ENCODE measurements around the gene C14orf93. TPM values are rescaled to one million over a fixed set of nuclear protein-coding genes. Genes with fewer than 3 reads are reported as not detected.

Gene C14orf93
- total RNA-seq, 5 donors from 2014 or later (not counting 1 experiment from before 2014, with no cell fraction given): 10.8 to 13.7 (median 12.4) TPM

- H3K27me3 Mint-ChIP-seq: no peaks in the 10 kb centered on the region
- ATAC-seq (replicated peaks in 1 of 4): no peak
- DNase-seq: no peak
- H3K9me3 Mint-ChIP-seq: no peaks in the 10 kb centered on the region
- CTCF ChIA-PET: interaction anchor here in 1 of 2 donors (1.2 kb wide), 1 partner anchor 9 kb away, joined by 4 read pairs; no protein-coding TSS in a partner anchor
- Histone ChIP-seq H3K4me3 (ENCODE audit: control insufficient read depth in 1 of 2, extremely low read depth in 1 of 2, low read length in 1 of 2) (no peak overlapping the region), H3K4me1 (ENCODE audit: control insufficient read depth in 1 of 2, extremely low read depth in 1 of 2, insufficient read depth in 2 of 2, low read length in 2 of 2) (no peaks in the 10 kb centered on the region), H3K36me3 (ENCODE audit: control insufficient read depth in 2 of 2, extremely low read depth in 1 of 2, insufficient read depth in 1 of 2, low read length in 1 of 2) (no peaks in the 10 kb centered on the region), H3K27me3 (replicated peaks in 1 of 2; ENCODE audit: control insufficient read depth in 2 of 2, extremely low read depth in 1 of 2, insufficient read depth in 2 of 2, low read length in 1 of 2) (peaks cover 0 to 10% of the 10 kb centered on the region in 2 experiments), H3K9me3 (no peaks in the 10 kb centered on the region), H3K27ac (ENCODE audit: low read length) (no peak overlapping the region)
- H3K27ac Mint-ChIP-seq: no peak overlapping the region
- 92% methylated on average over 2 of the region's 8 CpGs for WGBS (ENCODE audit: insufficient coverage)
- POLR2A ChIA-PET: interaction anchor here in 1 of 2 donors (0.6 kb wide), 1 partner anchor 1154 kb away, joined by 6 read pairs; no protein-coding TSS in a partner anchor
- no peak overlapping the region for H3K4me3 Mint-ChIP-seq
- H3K36me3 Mint-ChIP-seq: no peaks in the 10 kb centered on the region
- no peaks in the 10 kb centered on the region for H3K4me1 Mint-ChIP-seq
Observed at GRCh38 chr14:23041729-23042128, 31.8 kb upstream of the C14orf93 start.

- Mint-ChIP-seq H3K27me3 (no peaks in the 10 kb centered on the region), H3K4me1 (peaks cover 4 to 8% (median 8%) of the 10 kb centered on the region in 3 donors), H3K4me3 (no peak overlapping the region), H3K36me3 (no peaks in the 10 kb centered on the region), H3K9me3 (no peaks in the 10 kb centered on the region), H3K27ac (no peak overlapping the region)
- Histone ChIP-seq H3K4me3 (ENCODE audit: control insufficient read depth in 1 of 2, extremely low read depth in 1 of 2, low read length in 1 of 2) (no peak overlapping the region), H3K27me3 (replicated peaks in 1 of 2; ENCODE audit: control insufficient read depth in 2 of 2, extremely low read depth in 1 of 2, insufficient read depth in 2 of 2, low read length in 1 of 2) (peaks cover 0 to 10% of the 10 kb centered on the region in 2 experiments), H3K36me3 (ENCODE audit: control insufficient read depth in 2 of 2, extremely low read depth in 1 of 2, insufficient read depth in 1 of 2, low read length in 1 of 2) (no peaks in the 10 kb centered on the region), H3K27ac (ENCODE audit: low read length) (no peak overlapping the region), H3K9me3 (no peaks in the 10 kb centered on the region), H3K4me1 (ENCODE audit: control insufficient read depth in 1 of 2, extremely low read depth in 1 of 2, insufficient read depth in 2 of 2, low read length in 2 of 2) (peaks cover 0 to 2% of the 10 kb centered on the region in 2 experiments)
- DNase-seq (no peak), ATAC-seq (replicated peaks in 1 of 4) (no peak)
- ChIA-PET POLR2A (interaction anchor here in 1 of 2 donors (0.6 kb wide), 1 partner anchor 39 kb away, joined by 17 read pairs; no protein-coding TSS in a partner anchor), CTCF (interaction anchor here in 1 of 2 donors (1.4 to 1.5 kb wide), 2 partner anchors 47 to 54 kb away, joined by 3 to 4 read pairs; no protein-coding TSS in a partner anchor)
- no CpG with 5 or more reads among the region's 4 CpGs for WGBS (ENCODE audit: insufficient coverage)
Observed at GRCh38 chr14:23040100-23040499, 30.2 kb upstream of the C14orf93 start.

DNA sequence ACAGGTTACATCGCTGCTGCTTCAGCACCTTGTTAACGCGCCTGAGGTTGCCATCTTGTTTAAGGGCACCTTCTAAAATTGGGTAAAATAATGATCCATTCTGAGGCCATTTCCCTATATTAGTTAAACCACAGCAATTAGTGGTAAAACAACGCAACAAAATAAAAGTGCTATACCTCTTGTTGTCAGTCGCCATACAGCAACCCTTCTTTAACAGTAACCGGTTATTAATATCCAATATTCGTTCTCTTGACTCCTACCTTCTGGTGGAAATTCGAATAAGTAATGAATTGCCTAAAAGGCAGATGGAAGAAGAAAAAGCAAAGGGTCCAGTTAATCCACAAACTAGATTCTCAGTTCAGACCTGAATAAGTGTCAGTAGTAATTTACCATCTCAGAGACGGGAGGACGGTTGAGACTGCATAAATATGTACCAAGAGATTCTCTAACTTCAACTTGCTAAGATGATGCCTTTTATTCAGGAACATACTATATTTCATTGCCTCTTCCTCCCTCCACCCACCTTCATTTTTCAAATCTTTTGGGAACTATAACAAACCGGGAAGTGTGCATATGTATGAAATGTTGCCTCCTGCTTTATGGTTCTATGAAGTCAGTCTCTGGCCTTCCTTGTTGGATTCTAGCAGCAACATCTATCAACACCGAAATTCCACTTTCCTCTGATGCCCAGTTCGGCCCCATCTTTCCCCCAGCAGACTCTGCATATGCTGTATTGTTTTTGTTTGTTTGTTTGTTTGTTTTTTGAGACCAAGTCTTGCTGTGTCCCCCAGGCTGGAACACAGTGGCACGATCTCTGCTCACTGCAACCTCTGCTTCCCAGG lies 25.6 kb upstream of the C14orf93 start:
- Mint-ChIP-seq H3K27me3 (no peaks in the 10 kb centered on the region), H3K4me1 (peaks cover 26 to 33% (median 33%) of the 10 kb centered on the region in 3 donors), H3K27ac (peak overlapping the region; percentile 98 to 99), H3K9me3 (no peaks in the 10 kb centered on the region), H3K36me3 (peaks cover 12% of the 10 kb centered on the region), H3K4me3 (peak overlapping the region; percentile 88 to 98 (median 91))
- ATAC-seq (replicated peaks in 1 of 4) (no peak), DNase-seq (no peak)
- Histone ChIP-seq H3K27ac (ENCODE audit: low read length) (peak overlapping the region; percentile 89), H3K9me3 (no peaks in the 10 kb centered on the region), H3K4me1 (ENCODE audit: control insufficient read depth in 1 of 2, extremely low read depth in 1 of 2, insufficient read depth in 2 of 2, low read length in 2 of 2) (peaks cover 9 to 20% of the 10 kb centered on the region in 2 experiments), H3K4me3 (ENCODE audit: control insufficient read depth in 1 of 2, extremely low read depth in 1 of 2, low read length in 1 of 2) (peak overlapping the region; percentile 79 to 85), H3K27me3 (replicated peaks in 1 of 2; ENCODE audit: control insufficient read depth in 2 of 2, extremely low read depth in 1 of 2, insufficient read depth in 2 of 2, low read length in 1 of 2) (no peaks in the 10 kb centered on the region), H3K36me3 (ENCODE audit: control insufficient read depth in 2 of 2, extremely low read depth in 1 of 2, insufficient read depth in 1 of 2, low read length in 1 of 2) (peaks cover 0 to 23% of the 10 kb centered on the region in 2 donors)
- CTCF ChIA-PET: interaction anchor here in 1 of 2 donors (1.6 kb wide), 1 partner anchor 29 kb away, joined by 10 read pairs; no protein-coding TSS in a partner anchor
- POLR2A ChIA-PET: no interaction called here
- WGBS (ENCODE audit: insufficient coverage): 0% methylated on average over 2 of the region's 14 CpGs

- CTCF ChIA-PET: interaction anchor here (0.5 to 2.1 kb wide), 8 partner anchors 20 to 204 kb away, joined by 3 to 10 read pairs (median 6); no protein-coding TSS in a partner anchor
- H3K27me3 ChIP-seq (replicated peaks in 1 of 2; ENCODE audit: control insufficient read depth in 2 of 2, extremely low read depth in 1 of 2, insufficient read depth in 2 of 2, low read length in 1 of 2): no peaks in the 10 kb centered on the region
- H3K36me3 ChIP-seq (ENCODE audit: control insufficient read depth in 2 of 2, extremely low read depth in 1 of 2, insufficient read depth in 1 of 2, low read length in 1 of 2): peaks cover 0 to 25% of the 10 kb centered on the region in 2 donors
- Mint-ChIP-seq H3K9me3 (no peaks in the 10 kb centered on the region), H3K4me1 (peaks cover 26 to 33% (median 33%) of the 10 kb centered on the region in 3 donors), H3K27me3 (no peaks in the 10 kb centered on the region), H3K27ac (peak within 1 kb of the TSS; percentile 98 to 99), H3K36me3 (peaks cover 12% of the 10 kb centered on the region), H3K4me3 (peak within 1 kb of the TSS; percentile 88 to 98 (median 91))
- peak; percentile 90 to 95 (median 93) for ATAC-seq (replicated peaks in 1 of 4)
- under 1% methylated on average over 29 of the region's 36 CpGs for WGBS (ENCODE audit: insufficient coverage)
- peak within 1 kb of the TSS; percentile 79 to 85 for H3K4me3 ChIP-seq (ENCODE audit: control insufficient read depth in 1 of 2, extremely low read depth in 1 of 2, low read length in 1 of 2)
- H3K9me3 ChIP-seq: no peaks in the 10 kb centered on the region
- H3K27ac ChIP-seq (ENCODE audit: low read length): peak within 1 kb of the TSS; percentile 89
- peaks cover 9 to 20% of the 10 kb centered on the region in 2 experiments for H3K4me1 ChIP-seq (ENCODE audit: control insufficient read depth in 1 of 2, extremely low read depth in 1 of 2, insufficient read depth in 2 of 2, low read length in 2 of 2)
- POLR2A ChIA-PET: interaction anchor here (0.6 to 1.6 kb wide), 9 partner anchors 26 to 1669 kb away, joined by 3 to 11 read pairs (median 5); partner anchors contain the start of genes ACIN1 (in 1 of the 2), C14orf119 (in 1 of the 2) and LRP10 (in 1 of the 2)
- DNase-seq: peak; percentile 71 to 95 (median 88)
Observed at GRCh38 chr14:23034498-23035302, 24.8 kb upstream of the C14orf93 start, which contains the start of gene PSMB5. PSMB5 (minus strand) TSS chr14:23034900; CDS start chr14:23034881, 19 bp downstream.

DNA sequence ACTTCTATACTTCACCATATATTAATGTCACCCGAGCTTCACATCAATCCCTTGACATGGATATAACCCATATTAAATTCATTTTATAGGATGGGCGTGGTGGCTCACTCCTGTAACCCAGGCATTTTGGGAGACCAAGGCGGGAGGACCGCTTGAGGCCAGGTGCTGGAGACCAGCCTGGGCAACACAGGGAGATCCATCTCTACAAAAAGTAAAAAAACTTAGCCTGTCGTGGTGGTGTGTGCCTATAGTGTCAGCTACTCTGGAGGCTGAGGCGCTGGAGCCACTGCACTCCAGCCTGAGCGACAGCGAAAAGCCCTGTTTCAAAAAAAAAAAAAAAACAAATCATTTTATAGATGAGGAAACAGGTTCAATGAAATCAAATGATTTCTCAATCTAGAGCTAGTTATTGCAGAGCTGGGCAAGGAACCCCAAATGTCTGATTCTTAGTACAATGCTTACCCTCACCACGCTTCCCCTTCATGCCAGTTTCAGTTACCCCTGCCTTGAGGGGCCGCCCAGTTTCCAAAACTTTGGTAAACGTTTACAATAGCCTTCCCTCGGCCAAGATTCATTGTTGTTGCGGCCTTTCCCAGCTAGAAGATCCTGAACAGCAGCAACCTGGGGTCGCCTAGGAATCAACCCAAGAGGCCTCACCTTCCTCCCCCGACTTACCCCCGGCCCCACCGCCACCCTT lies 24.0 kb upstream of the C14orf93 start:
- ATAC-seq (replicated peaks in 1 of 4): peak in 1 of 4 experiments; percentile 0
- Mint-ChIP-seq H3K36me3 (peaks cover 12% of the 10 kb centered on the region), H3K27ac (peak overlapping the region; percentile 98 to 99), H3K4me1 (peaks cover 33 to 39% (median 39%) of the 10 kb centered on the region in 3 donors), H3K4me3 (peak overlapping the region; percentile 88 to 98 (median 91)), H3K9me3 (no peaks in the 10 kb centered on the region), H3K27me3 (no peaks in the 10 kb centered on the region)
- peak in 1 of 35 experiments; percentile 29 for DNase-seq
- H3K27ac ChIP-seq (ENCODE audit: low read length): peak overlapping the region; percentile 89
- peak overlapping the region; percentile 79 to 85 for H3K4me3 ChIP-seq (ENCODE audit: control insufficient read depth in 1 of 2, extremely low read depth in 1 of 2, low read length in 1 of 2)
- 23% methylated on average over 12 of the region's 17 CpGs for WGBS (ENCODE audit: insufficient coverage)
- peaks cover 0 to 25% of the 10 kb centered on the region in 2 donors for H3K36me3 ChIP-seq (ENCODE audit: control insufficient read depth in 2 of 2, extremely low read depth in 1 of 2, insufficient read depth in 1 of 2, low read length in 1 of 2)
- H3K4me1 ChIP-seq (ENCODE audit: control insufficient read depth in 1 of 2, extremely low read depth in 1 of 2, insufficient read depth in 2 of 2, low read length in 2 of 2): peaks cover 14 to 23% of the 10 kb centered on the region in 2 experiments
- H3K9me3 ChIP-seq: no peaks in the 10 kb centered on the region
- ChIA-PET POLR2A (interaction anchor here (0.6 to 1.6 kb wide), 10 partner anchors 10 to 1668 kb away, joined by 3 to 11 read pairs (median 4); partner anchors contain the start of genes ACIN1 (in 1 of the 2), C14orf119 (in 1 of the 2) and LRP10 (in 1 of the 2)), CTCF (interaction anchor here (0.5 to 2.1 kb wide), 11 partner anchors 21 to 203 kb away, joined by 3 to 10 read pairs (median 3); no protein-coding TSS in a partner anchor)
- no peaks in the 10 kb centered on the region for H3K27me3 ChIP-seq (replicated peaks in 1 of 2; ENCODE audit: control insufficient read depth in 2 of 2, extremely low read depth in 1 of 2, insufficient read depth in 2 of 2, low read length in 1 of 2)

Data from T-cell (primary cell).